ENCODE results near the gene CA11.

Gene CA11

GRCh38 chr19:48627865-48628314, 18.1 kb downstream of the CA11 start:
- no peak for DNase-seq

GRCh38 chr19:48627201-48627864, 18.7 kb downstream of the CA11 start:
- no peak for DNase-seq

GRCh38 chr19:48625891-48626327, 20.1 kb downstream of the CA11 start:
- no peak for DNase-seq

- no peak for DNase-seq
Measured at GRCh38 chr19:48624791-48625723, 20.9 kb downstream of the CA11 start.

- peak; percentile 91 for DNase-seq
Measured at GRCh38 chr19:48624067-48624594, 21.9 kb downstream of the CA11 start.

GRCh38 chr19:48623556-48624066, 22.4 kb downstream of the CA11 start:
- DNase-seq: no peak

- DNase-seq: no peak
Measured at GRCh38 chr19:48619692-48620585, 26.0 kb downstream of the CA11 start.

- DNase-seq: peak; percentile 96
Measured at GRCh38 chr19:48618916-48619691, 26.9 kb downstream of the CA11 start, which contains the start of the genes RPL18 and SPHK2. TSS of gene RPL18 (minus strand) at chr19:48619178. CDS start at chr19:48619143, 35 bp downstream. TSS of gene SPHK2 (plus strand) at chr19:48619506. CDS start at chr19:48620515, 1,009 bp downstream.

GRCh38 chr19:48618278-48618915, 27.6 kb downstream of the CA11 start:
- DNase-seq: no peak

GRCh38 chr19:48617146-48617937, 28.6 kb downstream of the CA11 start:
- DNase-seq: no peak

- DNase-seq: no peak
Measured at GRCh38 chr19:48616491-48617056, 29.4 kb downstream of the CA11 start.

- no peak for DNase-seq
Measured at GRCh38 chr19:48616041-48616436, 29.9 kb downstream of the CA11 start.

- DNase-seq: no peak
Measured at GRCh38 chr19:48615231-48616040, 30.6 kb downstream of the CA11 start.

GRCh38 chr19:48614436-48615230, 31.4 kb downstream of the CA11 start, which contains the start of gene FAM83E:
TSS of gene FAM83E (minus strand) at chr19:48615076. CDS start at chr19:48613372, 1,704 bp downstream.
- no peak for DNase-seq

GRCh38 chr19:48613852-48614435, 32.0 kb downstream of the CA11 start:
- DNase-seq: no peak

GRCh38 chr19:48613024-48613851, 32.7 kb downstream of the CA11 start:
- DNase-seq: no peak

All from activated CD4-positive, alpha-beta T cell treated with anti-CD3 and anti-CD28 coated beads for 1 hour (primary cell).